Uterus (tissue), 2 donors: ENCODE measurements around the gene ADRA2C.

Experiments
- CTCF ChIP-seq, 4 experiments: fragments of 200-600 bp in 2 of 4; fragments of 450-650 bp in 2 of 4; sonication (generic) in 2 of 4; IDR thresholded peaks; one replicate each; pipeline ENCODE4 v1.5.1; 2016 to 2019; ENCODE audit warnings: antibody characterized with exemption in 4 of 4, mild to moderate bottlenecking in 2 of 4, moderate library complexity in 1 of 4
- POLR2A ChIP-seq, 2 donors: fragments of 450-650 bp; IDR thresholded peaks; one replicate each; pipeline ENCODE4 v1.6.1; 2016; ENCODE audit warnings: antibody characterized with exemption in 2 of 2, mild to moderate bottlenecking in 1 of 2, moderate library complexity in 1 of 2

- TF ChIP-seq CTCF (IDR thresholded peaks at IDR 0.05) (no peak), POLR2A (IDR thresholded peaks at IDR 0.05) (no peak)
These were observed 3.2 kb upstream of the ADRA2C start for GRCh38 chr4:3762753-3763549.
